Effector memory CD4-positive, alpha-beta T cell (primary cell): Measurements from ENCODE around the gene DAD1.
"Not testable (repeated sequence)": the region's sequence is repeated elsewhere in the genome, so short reads cannot be mapped to it uniquely, and the experiment has no call there.

ENCODE experiments used
- DNase-seq, 3 donors: peaks; one replicate each; pipeline ENCODE4 v3.0.0-alpha.2; 2020
- H3K27ac ChIP-seq: 2 replicates; pipeline ENCODE4 v1.7.0; 2013; ENCODE audit warnings: mild to moderate bottlenecking, low read length, moderate library complexity; ENCODE audit not compliant: insufficient read depth, poor library complexity, severe bottlenecking
- H3K27me3 ChIP-seq: replicated peaks from 2 replicates; pipeline ENCODE4 v1.7.0; 2013; ENCODE audit warnings: mild to moderate bottlenecking, low read length; ENCODE audit not compliant: insufficient read depth, control insufficient read depth, poor library complexity, severe bottlenecking
- H3K36me3 ChIP-seq: 2 replicates; pipeline ENCODE4 v1.7.0; 2013; ENCODE audit warnings: mild to moderate bottlenecking, low read length, moderate library complexity; ENCODE audit not compliant: control insufficient read depth, insufficient read depth
- H3K4me1 ChIP-seq: 2 replicates; pipeline ENCODE4 v1.7.0; 2013; ENCODE audit warnings: low read length, mild to moderate bottlenecking; ENCODE audit not compliant: control insufficient read depth, insufficient read depth, poor library complexity, severe bottlenecking
- H3K4me3 ChIP-seq: 2 replicates; pipeline ENCODE4 v1.7.0; 2013; ENCODE audit warnings: low read length, low read depth, mild to moderate bottlenecking; ENCODE audit not compliant: insufficient read depth, poor library complexity, severe bottlenecking
- H3K9me3 ChIP-seq: 2 replicates; pipeline ENCODE4 v1.7.0; 2013; ENCODE audit warnings: mild to moderate bottlenecking, low read length, moderate library complexity; ENCODE audit not compliant: control insufficient read depth
- total RNA-seq, 3 donors: gene quantifications; one replicate each; lab custom pipeline; 2026; lab: John Stamatoyannopoulos, UW

The DAD1 gene
- 34.0 to 43.6 (median 37.6) reads per million in 3 donors for total RNA-seq

- Histone ChIP-seq H3K4me3 (peak within 1 kb of the TSS; percentile 72), H3K4me1 (peaks cover 16% of the 10 kb centered on the region), H3K36me3 (no peaks in the 10 kb centered on the region), H3K27ac (peak within 1 kb of the TSS; percentile 95), H3K9me3 (no peaks in the 10 kb centered on the region), H3K27me3 (no peaks in the 10 kb centered on the region)
- DNase-seq, result peak; percentile 99 to 100 (median 99)
These were observed at the start of gene DAD1 for GRCh38 chr14:22589096-22589839. Gene DAD1 (minus strand): TSS chr14:22589224. CDS start chr14:22589157, 67 bp downstream.

GRCh38 chr14:22635980-22636379 lies 47.0 kb upstream of the DAD1 start:
- not testable (repeated sequence) for H3K4me3 ChIP-seq, H3K27ac ChIP-seq, H3K27me3 ChIP-seq, H3K9me3 ChIP-seq, DNase-seq, H3K4me1 ChIP-seq, H3K36me3 ChIP-seq

GRCh38 chr14:22634233-22634900 lies 45.3 kb upstream of the DAD1 start:
- H3K27me3 ChIP-seq, result no peaks in the 10 kb centered on the region

GRCh38 chr14:22630486-22630885 lies 41.5 kb upstream of the DAD1 start:
- no peaks in the 10 kb centered on the region for H3K4me1 ChIP-seq
- H3K27me3 ChIP-seq, result no peaks in the 10 kb centered on the region
- H3K9me3 ChIP-seq, result no peaks in the 10 kb centered on the region
- no peaks in the 10 kb centered on the region for H3K36me3 ChIP-seq
- no peak for DNase-seq
- H3K4me3 ChIP-seq, result no peak overlapping the region
- no peak overlapping the region for H3K27ac ChIP-seq

More at GRCh38 chr14:22634233-22634900, 45.3 kb upstream of the DAD1 start:
- Histone ChIP-seq H3K9me3 (no peaks in the 10 kb centered on the region), H3K4me1 (no peaks in the 10 kb centered on the region), H3K4me3 (no peak overlapping the region), H3K27ac (no peak overlapping the region), H3K36me3 (no peaks in the 10 kb centered on the region)
- DNase-seq, result no peak

GRCh38 chr14:22630066-22630465 lies 41.0 kb upstream of the DAD1 start:
- Histone ChIP-seq H3K27me3 (no peaks in the 10 kb centered on the region), H3K9me3 (no peaks in the 10 kb centered on the region), H3K36me3 (no peaks in the 10 kb centered on the region), H3K4me1 (no peaks in the 10 kb centered on the region), H3K4me3 (no peak overlapping the region), H3K27ac (no peak overlapping the region)
- no peak for DNase-seq

GRCh38 chr14:22629361-22629760 lies 40.3 kb upstream of the DAD1 start:
- DNase-seq, result no peak
- Histone ChIP-seq H3K36me3 (no peaks in the 10 kb centered on the region), H3K9me3 (no peaks in the 10 kb centered on the region), H3K4me1 (no peaks in the 10 kb centered on the region), H3K4me3 (no peak overlapping the region), H3K27me3 (no peaks in the 10 kb centered on the region), H3K27ac (no peak overlapping the region)

GRCh38 chr14:22627506-22628263 lies 38.7 kb upstream of the DAD1 start:
- H3K4me3 ChIP-seq, result no peak overlapping the region
- no peak for DNase-seq
- H3K9me3 ChIP-seq, result no peaks in the 10 kb centered on the region
- no peaks in the 10 kb centered on the region for H3K36me3 ChIP-seq
- no peak overlapping the region for H3K27ac ChIP-seq
- no peaks in the 10 kb centered on the region for H3K27me3 ChIP-seq
- H3K4me1 ChIP-seq, result no peaks in the 10 kb centered on the region

- no peak for DNase-seq
- no peak overlapping the region for H3K27ac ChIP-seq
- no peaks in the 10 kb centered on the region for H3K4me1 ChIP-seq
- no peaks in the 10 kb centered on the region for H3K9me3 ChIP-seq
- no peaks in the 10 kb centered on the region for H3K27me3 ChIP-seq
- H3K4me3 ChIP-seq, result no peak overlapping the region
- no peaks in the 10 kb centered on the region for H3K36me3 ChIP-seq
These were observed 37.6 kb upstream of the DAD1 start for GRCh38 chr14:22626590-22626989.

GRCh38 chr14:22623047-22623446 lies 34.0 kb upstream of the DAD1 start:
- no peaks in the 10 kb centered on the region for H3K27me3 ChIP-seq
- no peak for DNase-seq
- no peak overlapping the region for H3K4me3 ChIP-seq
- H3K27ac ChIP-seq, result no peak overlapping the region
- no peaks in the 10 kb centered on the region for H3K9me3 ChIP-seq
- no peaks in the 10 kb centered on the region for H3K4me1 ChIP-seq
- H3K36me3 ChIP-seq, result no peaks in the 10 kb centered on the region

- DNase-seq, result no peak
- no peaks in the 10 kb centered on the region for H3K4me1 ChIP-seq
- H3K27ac ChIP-seq, result no peak overlapping the region
- no peaks in the 10 kb centered on the region for H3K27me3 ChIP-seq
- no peak overlapping the region for H3K4me3 ChIP-seq
- H3K36me3 ChIP-seq, result no peaks in the 10 kb centered on the region
- no peaks in the 10 kb centered on the region for H3K9me3 ChIP-seq
These were observed 33.2 kb upstream of the DAD1 start for GRCh38 chr14:22622255-22622654.
